Glutamatergic neuron (in vitro differentiated cells): ENCODE results near the gene GREB1L. TPM values are rescaled to one million over a fixed set of nuclear protein-coding genes. Genes with fewer than 3 reads are reported as not detected.

Experiments used
- DNase-seq: peaks from one replicate; pipeline ENCODE4 v3.0.0; 2022
- H3K27ac Mint-ChIP-seq: one replicate; pipeline ENCODE4 v1.8.0; 2020; ENCODE audit warnings: mild to moderate bottlenecking, mixed read lengths, inconsistent platforms; ENCODE audit not compliant: unreplicated experiment
- H3K27me3 Mint-ChIP-seq: one replicate; pipeline ENCODE4 v1.8.0; 2020; ENCODE audit warnings: mild to moderate bottlenecking, moderate library complexity, mixed read lengths, inconsistent platforms; ENCODE audit not compliant: unreplicated experiment
- H3K36me3 Mint-ChIP-seq: one replicate; pipeline ENCODE4 v1.8.0; 2020; ENCODE audit warnings: mild to moderate bottlenecking, mixed read lengths, inconsistent platforms; ENCODE audit not compliant: unreplicated experiment
- H3K4me1 Mint-ChIP-seq: one replicate; pipeline ENCODE4 v1.8.0; 2020; ENCODE audit warnings: mild to moderate bottlenecking, low read depth, mixed read lengths, inconsistent platforms; ENCODE audit not compliant: unreplicated experiment
- H3K4me3 Mint-ChIP-seq: one replicate; pipeline ENCODE4 v1.8.0; 2020; ENCODE audit warnings: mild to moderate bottlenecking, mixed read lengths, inconsistent platforms; ENCODE audit not compliant: unreplicated experiment
- H3K9me3 Mint-ChIP-seq: one replicate; pipeline ENCODE4 v1.8.0; 2020; ENCODE audit warnings: mild to moderate bottlenecking, moderate library complexity, mixed read lengths, inconsistent platforms; ENCODE audit not compliant: unreplicated experiment
- total RNA-seq: library from RNA; stranded (reverse); fragmentation: NEBNext Ultra II Directional; extraction: Animal tissue kit (Norgen Biotek cat#: 25700); gene quantifications from one replicate; pipeline ENCODE4 v1.2.1, GENCODE V29; 2021; ENCODE audit not compliant: unreplicated experiment
- TF ChIP-seq, protein P1 (sequence below): fragments of 200-600 bp; sonication (generic); IDR thresholded peaks from one replicate; pipeline ENCODE4 v1.5.0; 2021; ENCODE audit not compliant: partially characterized antibody, unreplicated experiment

The GREB1L gene
- total RNA-seq, 1 donor from 2014 or later: 154 TPM

DNA sequence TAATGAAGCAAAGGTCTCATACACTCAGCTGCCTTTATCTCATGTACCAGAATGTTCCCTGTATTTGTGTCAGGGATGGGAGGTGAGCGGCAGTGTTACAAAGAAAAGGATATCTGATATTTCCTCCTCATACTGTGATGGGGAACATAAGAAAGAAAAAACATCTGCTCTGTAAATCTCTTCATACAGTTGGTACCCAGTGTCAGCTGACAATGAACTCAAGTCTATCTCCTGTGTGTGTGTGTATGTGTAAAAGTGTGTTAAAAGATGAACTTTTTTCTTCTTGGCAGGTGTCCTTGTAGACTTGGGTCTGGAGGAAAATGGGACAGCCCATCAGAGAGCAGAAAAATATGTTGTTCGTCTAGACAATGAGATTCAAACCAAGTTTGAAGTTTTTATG lies 230.7 kb downstream of the GREB1L start:
- Mint-ChIP-seq H3K9me3 (peaks cover 9% of the 10 kb centered on the region), H3K4me3 (no peak overlapping the region), H3K27ac (no peak overlapping the region), H3K4me1 (no peaks in the 10 kb centered on the region), H3K27me3 (peaks cover 6% of the 10 kb centered on the region), H3K36me3 (peaks cover 19% of the 10 kb centered on the region)
- TF ChIP-seq, protein P1, sequence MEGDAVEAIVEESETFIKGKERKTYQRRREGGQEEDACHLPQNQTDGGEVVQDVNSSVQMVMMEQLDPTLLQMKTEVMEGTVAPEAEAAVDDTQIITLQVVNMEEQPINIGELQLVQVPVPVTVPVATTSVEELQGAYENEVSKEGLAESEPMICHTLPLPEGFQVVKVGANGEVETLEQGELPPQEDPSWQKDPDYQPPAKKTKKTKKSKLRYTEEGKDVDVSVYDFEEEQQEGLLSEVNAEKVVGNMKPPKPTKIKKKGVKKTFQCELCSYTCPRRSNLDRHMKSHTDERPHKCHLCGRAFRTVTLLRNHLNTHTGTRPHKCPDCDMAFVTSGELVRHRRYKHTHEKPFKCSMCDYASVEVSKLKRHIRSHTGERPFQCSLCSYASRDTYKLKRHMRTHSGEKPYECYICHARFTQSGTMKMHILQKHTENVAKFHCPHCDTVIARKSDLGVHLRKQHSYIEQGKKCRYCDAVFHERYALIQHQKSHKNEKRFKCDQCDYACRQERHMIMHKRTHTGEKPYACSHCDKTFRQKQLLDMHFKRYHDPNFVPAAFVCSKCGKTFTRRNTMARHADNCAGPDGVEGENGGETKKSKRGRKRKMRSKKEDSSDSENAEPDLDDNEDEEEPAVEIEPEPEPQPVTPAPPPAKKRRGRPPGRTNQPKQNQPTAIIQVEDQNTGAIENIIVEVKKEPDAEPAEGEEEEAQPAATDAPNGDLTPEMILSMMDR: no peak
- DNase-seq: no peak

DNA sequence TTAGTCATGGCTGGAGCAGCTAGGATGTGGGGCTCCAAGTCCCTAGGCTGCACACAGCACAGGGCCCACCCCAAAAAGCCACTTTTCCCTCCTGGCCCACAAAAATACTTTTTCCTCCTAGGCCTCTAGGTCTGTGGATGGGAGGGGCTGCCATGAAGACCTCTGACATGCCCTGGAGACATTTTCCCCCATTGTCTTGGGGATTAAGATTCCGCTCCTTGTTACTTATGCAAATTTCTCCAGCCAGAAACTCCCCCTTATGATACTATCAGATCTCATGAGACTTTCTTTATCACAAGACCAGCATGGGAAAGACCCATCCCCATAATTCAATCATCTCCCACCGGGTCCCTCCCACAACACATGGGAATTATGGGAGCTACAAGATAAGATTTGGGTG lies 232.6 kb downstream of the GREB1L start:
- peaks cover 9% of the 10 kb centered on the region for H3K9me3 Mint-ChIP-seq
- H3K27ac Mint-ChIP-seq: no peak overlapping the region
- H3K27me3 Mint-ChIP-seq: peaks cover 6% of the 10 kb centered on the region
- H3K36me3 Mint-ChIP-seq: peaks cover 19% of the 10 kb centered on the region
- TF ChIP-seq, protein P1: no peak
- no peak overlapping the region for H3K4me3 Mint-ChIP-seq
- H3K4me1 Mint-ChIP-seq: no peaks in the 10 kb centered on the region
- DNase-seq: no peak

DNA sequence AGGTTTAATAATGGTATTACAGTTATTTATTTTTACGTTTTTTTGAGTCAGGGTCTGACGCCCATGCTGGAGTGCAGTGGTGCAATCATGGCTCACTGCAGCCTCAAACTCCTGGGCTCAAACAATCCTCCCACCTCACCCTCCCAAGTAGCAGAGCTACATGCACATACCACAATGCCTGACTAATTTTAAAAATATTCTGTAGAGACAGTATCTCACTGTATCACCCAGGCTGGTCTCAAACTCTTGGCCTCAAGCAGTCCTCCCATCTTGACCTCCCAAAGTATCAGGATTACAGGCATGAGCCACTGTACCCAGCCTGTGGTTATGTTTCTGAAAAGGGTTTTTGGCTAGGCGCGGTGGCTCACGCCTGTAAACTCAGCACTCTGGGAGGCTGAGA lies 237.7 kb downstream of the GREB1L start:
- no peak for DNase-seq
- no peak overlapping the region for H3K4me3 Mint-ChIP-seq
- TF ChIP-seq, protein P1: no peak
- H3K27ac Mint-ChIP-seq: no peak overlapping the region
- H3K9me3 Mint-ChIP-seq: peaks cover 5% of the 10 kb centered on the region
- no peaks in the 10 kb centered on the region for H3K4me1 Mint-ChIP-seq
- no peaks in the 10 kb centered on the region for H3K27me3 Mint-ChIP-seq
- H3K36me3 Mint-ChIP-seq: peaks cover 2% of the 10 kb centered on the region

DNA sequence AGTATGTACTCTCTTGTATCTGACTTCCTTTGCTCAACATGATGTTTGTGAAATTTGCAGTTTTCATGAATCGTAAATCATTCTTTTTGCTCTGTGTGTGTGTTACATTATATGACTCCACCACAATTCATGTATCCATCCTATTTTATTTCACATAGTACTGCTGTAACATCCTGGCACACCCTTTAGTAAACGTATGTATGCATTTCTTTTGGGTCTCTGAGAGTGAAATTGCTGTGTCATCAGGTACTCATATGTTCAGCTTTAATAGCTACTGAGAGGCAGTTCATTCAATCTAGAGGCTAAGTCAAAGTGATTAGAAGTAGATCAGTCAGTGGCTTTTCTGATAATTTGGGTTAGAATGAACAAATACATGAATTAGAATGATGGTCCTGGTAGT lies 239.7 kb downstream of the GREB1L start:
- Mint-ChIP-seq H3K36me3 (no peaks in the 10 kb centered on the region), H3K4me3 (no peak overlapping the region), H3K27ac (no peak overlapping the region), H3K27me3 (no peaks in the 10 kb centered on the region), H3K9me3 (no peaks in the 10 kb centered on the region), H3K4me1 (no peaks in the 10 kb centered on the region)
- TF ChIP-seq, protein P1: no peak
- DNase-seq: no peak

DNA sequence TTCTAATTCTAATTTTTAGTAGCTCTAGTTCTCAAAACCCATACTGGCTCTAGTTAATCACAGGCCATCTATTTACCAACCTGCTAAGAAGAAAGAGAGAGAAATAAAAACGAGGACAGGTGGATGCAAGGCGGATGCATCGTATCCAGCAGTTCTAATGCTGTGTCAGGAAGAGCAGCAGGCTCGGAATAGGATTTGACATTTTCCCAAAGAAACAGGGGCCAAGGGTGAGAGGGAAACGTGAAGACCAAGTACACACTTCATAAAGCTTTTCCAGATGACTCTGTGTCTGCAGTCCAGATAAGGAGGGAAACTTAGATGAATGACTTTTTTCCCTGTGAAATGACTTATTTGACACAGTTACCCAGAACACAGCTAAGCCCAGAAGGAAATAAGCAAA lies 241.0 kb downstream of the GREB1L start:
- Mint-ChIP-seq H3K27ac (no peak overlapping the region), H3K36me3 (no peaks in the 10 kb centered on the region), H3K27me3 (no peaks in the 10 kb centered on the region), H3K4me1 (no peaks in the 10 kb centered on the region), H3K4me3 (no peak overlapping the region), H3K9me3 (no peaks in the 10 kb centered on the region)
- DNase-seq: no peak
- TF ChIP-seq, protein P1: no peak
